GM10248 (cell line): ENCODE measurements around the gene FAT1.

Experiments
- CTCF ChIA-PET: fragments of 300-600 bp; sonication (Branson Sonifier 250); formaldehyde crosslinking; extraction: SDS; loops from one replicate; lab custom pipeline; 2021; ENCODE audit warnings: antibody characterized with exemption; lab: Yijun Ruan, JAX
- POLR2A ChIA-PET: fragments of 350-650 bp; sonication (Branson Sonifier 250); formaldehyde crosslinking; extraction: SDS; loops from one replicate; lab custom pipeline; 2020; ENCODE audit warnings: antibody characterized with exemption; lab: Yijun Ruan, JAX
- DNase-seq: peaks from one replicate; pipeline ENCODE4 v3.0.0; 2012; ENCODE audit errors: extremely low spot score
- TF ChIP-seq, protein P1 (sequence below): IDR thresholded peaks from 2 replicates; pipeline ENCODE4 v1.5.1; 2012; ENCODE audit warnings: mild to moderate bottlenecking, low read depth; ENCODE audit errors: extremely low read depth, missing control alignments, control extremely low read depth

Gene FAT1

GRCh38 chr4:186709517-186709916, 14.1 kb downstream of the FAT1 start:
- TF ChIP-seq, protein P1, sequence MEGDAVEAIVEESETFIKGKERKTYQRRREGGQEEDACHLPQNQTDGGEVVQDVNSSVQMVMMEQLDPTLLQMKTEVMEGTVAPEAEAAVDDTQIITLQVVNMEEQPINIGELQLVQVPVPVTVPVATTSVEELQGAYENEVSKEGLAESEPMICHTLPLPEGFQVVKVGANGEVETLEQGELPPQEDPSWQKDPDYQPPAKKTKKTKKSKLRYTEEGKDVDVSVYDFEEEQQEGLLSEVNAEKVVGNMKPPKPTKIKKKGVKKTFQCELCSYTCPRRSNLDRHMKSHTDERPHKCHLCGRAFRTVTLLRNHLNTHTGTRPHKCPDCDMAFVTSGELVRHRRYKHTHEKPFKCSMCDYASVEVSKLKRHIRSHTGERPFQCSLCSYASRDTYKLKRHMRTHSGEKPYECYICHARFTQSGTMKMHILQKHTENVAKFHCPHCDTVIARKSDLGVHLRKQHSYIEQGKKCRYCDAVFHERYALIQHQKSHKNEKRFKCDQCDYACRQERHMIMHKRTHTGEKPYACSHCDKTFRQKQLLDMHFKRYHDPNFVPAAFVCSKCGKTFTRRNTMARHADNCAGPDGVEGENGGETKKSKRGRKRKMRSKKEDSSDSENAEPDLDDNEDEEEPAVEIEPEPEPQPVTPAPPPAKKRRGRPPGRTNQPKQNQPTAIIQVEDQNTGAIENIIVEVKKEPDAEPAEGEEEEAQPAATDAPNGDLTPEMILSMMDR: no peak
- no peak for DNase-seq
- ChIA-PET POLR2A (no interaction called here), CTCF (no interaction called here)

DNA sequence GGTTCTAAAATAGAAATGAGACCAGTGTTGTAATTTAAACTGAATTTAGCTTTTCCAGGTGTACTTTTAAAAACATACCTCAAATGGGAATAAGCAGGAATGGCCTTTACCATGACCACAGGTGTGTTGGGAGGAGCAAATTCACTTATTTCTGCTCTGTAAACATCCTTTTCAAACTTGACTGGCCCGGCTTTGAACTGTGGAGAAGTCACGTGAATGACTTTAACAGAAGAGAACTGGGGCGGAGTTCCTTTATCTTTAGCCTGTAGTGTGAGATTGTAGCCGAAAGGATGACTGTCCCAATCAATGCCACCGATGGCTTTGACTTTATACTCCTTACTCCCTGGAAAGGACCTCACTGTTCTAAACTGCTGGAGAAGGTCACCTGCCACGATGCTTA, 15.1 kb downstream of the FAT1 start:
- POLR2A ChIA-PET: no interaction called here
- CTCF ChIA-PET: no interaction called here
- no peak for DNase-seq
- TF ChIP-seq, protein P1: no peak

- ChIA-PET CTCF (interaction anchor here (1.1 kb wide), 1 partner anchor 38 kb away, joined by 4 read pairs; no protein-coding TSS in a partner anchor), POLR2A (no interaction called here)
- TF ChIP-seq, protein P1: no peak
- DNase-seq: no peak
Measured at GRCh38 chr4:186707996-186708395, 15.7 kb downstream of the FAT1 start.

- POLR2A ChIA-PET: no interaction called here
- DNase-seq: no peak
- CTCF ChIA-PET: interaction anchor here (1.1 kb wide), 1 partner anchor 37 kb away, joined by 4 read pairs; no protein-coding TSS in a partner anchor
Measured at GRCh38 chr4:186707574-186707973, 16.1 kb downstream of the FAT1 start.

DNA sequence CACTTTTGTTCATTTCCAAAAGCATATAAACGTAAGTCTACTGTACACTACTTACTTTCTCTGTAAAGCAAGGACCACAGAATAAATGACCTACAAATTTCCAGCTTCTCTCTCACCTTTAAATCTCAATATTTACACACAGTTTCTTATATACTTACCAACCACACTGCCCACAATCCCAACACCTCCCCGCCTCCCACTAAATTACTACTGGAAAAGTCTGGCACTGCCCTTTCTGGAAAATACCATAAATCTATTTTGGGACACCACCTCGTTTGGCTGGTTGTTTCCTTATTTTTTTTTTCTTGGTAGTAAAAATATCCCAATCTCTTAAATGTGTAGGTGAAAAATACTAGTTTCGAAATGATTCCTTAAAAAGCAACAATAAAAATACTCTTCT, 19.6 kb downstream of the FAT1 start:
- ChIA-PET POLR2A (no interaction called here), CTCF (no interaction called here)
- TF ChIP-seq, protein P1: no peak
- DNase-seq: no peak

More at GRCh38 chr4:186707574-186707973, 16.1 kb downstream of the FAT1 start:
- TF ChIP-seq, protein P1: no peak

DNA sequence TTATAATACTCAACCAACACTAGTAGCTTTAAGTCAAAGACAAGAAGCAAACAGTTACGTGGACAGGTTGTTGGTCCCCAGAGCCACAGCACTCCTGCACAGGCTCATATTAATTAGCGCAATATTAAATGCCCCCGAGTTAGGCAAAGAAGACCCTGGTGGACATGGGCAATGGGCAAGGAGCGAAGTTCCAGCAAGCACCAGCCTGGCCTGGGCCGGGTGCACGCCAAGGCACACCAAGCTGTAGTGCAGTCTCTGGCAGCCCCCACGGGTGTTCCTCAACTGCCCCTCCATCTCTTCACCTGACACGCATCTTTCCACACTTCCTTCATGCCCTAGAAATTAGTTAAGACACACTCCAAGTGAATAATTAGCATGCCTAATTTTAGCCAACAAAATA, 20.1 kb downstream of the FAT1 start:
- POLR2A ChIA-PET: no interaction called here
- CTCF ChIA-PET: no interaction called here
- TF ChIP-seq, protein P1: no peak
- no peak for DNase-seq

- TF ChIP-seq, protein P1: no peak
- ChIA-PET CTCF (no interaction called here), POLR2A (no interaction called here)
Measured at GRCh38 chr4:186702940-186703339, 20.7 kb downstream of the FAT1 start.

More at GRCh38 chr4:186702940-186703339, 20.7 kb downstream of the FAT1 start:
- no peak for DNase-seq
